ENCODE measurements around the gene MCIDAS. TPM values are rescaled to one million over a fixed set of nuclear protein-coding genes. Genes with fewer than 3 reads are reported as not detected.

The MCIDAS gene
- total RNA-seq, result under 0.01 TPM in 2 replicates

DNA sequence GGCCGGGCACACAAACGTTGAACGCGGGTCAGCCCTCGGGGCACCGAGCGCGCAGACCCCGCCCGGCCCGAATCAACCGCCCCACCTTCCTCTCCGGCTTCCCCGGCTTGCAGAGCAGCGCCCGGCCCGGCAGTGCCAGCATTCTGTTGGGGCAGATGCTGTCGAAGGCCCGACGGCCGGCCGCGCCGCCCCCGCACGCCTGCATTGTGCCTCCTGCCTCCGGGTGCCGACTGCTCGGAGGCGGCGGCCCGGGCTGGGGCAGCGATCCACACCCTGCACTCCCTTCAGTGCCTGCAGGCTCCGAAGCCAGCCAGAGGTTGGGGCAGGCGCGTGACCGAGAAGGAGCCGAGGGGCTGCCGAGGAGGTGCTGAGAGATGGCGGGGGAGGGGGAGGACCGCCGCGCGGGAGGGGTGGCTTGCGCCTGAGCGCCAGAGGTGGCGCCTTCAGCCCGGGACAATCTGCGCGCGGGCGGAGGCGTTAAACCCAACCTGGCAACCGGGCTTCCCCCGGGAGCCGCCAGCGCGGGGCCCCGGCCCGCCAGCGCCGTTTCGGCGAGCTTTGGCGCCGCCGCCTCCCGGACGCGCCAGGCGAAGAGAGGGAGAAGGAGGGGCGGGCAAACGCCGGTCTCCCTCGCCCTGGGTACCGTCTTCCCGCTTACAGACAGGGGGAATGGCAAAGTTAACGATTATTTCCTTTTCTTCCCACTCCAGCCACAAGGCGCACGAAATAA lies at the start of gene MCIDAS:
MCIDAS (minus strand) TSS at position 382 of the 730 bp plus-strand sequence; CDS start at position 205, 177 bp downstream.

DNA sequence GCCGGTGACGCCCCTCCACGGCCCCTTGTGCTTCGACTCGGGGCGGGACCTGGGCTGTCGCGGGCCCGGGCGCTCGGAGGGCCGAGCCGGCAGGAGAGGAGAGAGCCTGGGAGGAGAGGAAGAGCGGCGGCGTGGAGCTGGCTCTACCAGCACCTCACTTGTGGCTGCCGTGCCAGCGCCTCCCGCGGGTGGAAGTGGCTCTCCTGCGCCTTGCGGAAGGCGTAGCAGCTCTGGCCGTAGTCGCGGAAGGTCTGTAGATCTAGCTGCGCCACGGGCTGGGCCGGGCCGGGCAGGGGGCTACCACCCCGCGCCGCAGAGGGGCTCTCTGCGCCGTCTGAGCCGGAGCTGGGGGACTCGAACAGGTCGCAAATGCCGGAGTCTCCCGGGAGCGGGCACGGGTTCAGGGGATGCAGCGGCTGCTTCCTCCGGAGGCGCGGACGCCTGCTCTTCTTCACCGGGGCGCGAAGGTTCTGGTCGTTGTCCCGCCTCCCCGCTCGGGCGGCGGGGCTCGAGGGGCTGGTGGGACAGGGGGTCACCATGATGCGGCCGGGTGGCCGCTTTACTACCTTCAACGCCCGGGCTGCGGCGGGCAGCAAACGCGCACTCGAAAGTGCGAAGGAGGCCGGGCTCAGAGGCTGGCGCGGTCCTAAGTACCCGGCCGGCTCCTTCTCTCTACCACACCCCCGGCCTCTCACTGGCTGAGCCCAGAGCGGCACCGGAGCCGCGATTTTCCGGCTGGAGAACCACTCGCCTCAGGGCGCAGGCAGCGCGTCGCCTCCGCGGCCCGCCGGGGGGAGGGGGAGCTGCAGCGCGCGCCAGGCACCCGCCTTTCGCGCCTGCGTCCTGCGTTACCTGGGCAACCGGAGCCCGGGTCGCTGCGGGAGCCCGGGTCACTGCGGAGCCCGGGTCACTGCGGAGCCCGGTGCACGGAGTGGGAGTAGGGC lies 6.1 kb upstream of the MCIDAS start, which contains the start of gene CCNO:
CCNO (minus strand) TSS at position 624 of the 944 bp plus-strand sequence; CDS start at position 539, 85 bp downstream.

DNA sequence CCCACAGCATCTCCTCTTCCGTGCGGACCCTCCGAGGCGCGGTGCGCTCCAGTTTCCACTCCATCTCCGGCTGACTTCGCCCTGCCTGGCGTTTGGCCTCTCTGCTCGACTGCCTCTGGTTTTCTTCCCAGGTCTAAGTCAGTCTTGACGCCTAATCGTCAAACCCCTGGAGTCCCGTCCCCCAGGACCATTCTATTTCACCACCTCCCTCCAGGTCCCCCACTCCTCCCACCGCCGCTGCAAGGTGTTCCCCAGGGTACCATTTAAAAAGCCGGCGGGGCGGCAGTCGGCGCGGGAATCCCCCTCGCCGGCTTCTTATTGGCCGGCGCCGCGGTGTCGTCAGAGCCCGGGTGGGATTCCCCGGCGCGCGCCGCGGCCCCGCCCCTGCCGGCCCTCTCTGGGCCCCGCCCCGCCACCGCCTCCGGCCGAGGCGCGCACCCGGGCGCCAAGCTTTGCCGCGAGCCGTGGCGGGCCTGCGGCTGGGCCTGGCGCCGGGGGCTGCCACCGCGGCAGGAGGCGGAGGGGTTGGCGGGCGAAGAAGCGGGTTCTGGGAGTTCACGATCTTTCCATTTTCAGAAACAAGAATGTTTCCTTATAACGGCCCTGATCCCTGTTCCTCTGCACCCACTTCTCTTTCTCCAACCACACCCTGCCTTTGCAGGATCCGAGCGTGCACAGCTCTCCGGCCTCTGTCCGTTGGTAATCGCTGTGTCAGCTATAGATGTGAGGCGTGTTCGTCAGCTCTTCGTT lies 54.0 kb downstream of the MCIDAS start, which contains the start of gene CDC20B:
CDC20B (minus strand) TSS at position 241 of the 750 bp plus-strand sequence; CDS start at position 64, 177 bp downstream.

Other genes starting within 250 kb of the MCIDAS start
- 214 and 325 TPM in 2 replicates for gene ESM1, start 241.7 kb downstream of the MCIDAS start, total RNA-seq
- gene GZMK, start 203.1 kb downstream of the MCIDAS start, total RNA-seq, result not detected in 2 replicates
- gene GZMA, start 124.7 kb downstream of the MCIDAS start, total RNA-seq, result 0.54 TPM in 1 of 2 replicates, not detected in the other
- 36.8 and 42.2 TPM in 2 replicates for gene GPX8, start 67.1 kb downstream of the MCIDAS start, total RNA-seq
- gene CDC20B, start 54.1 kb downstream of the MCIDAS start, total RNA-seq, result not detected in 2 replicates
- gene CCNO, start 6.3 kb upstream of the MCIDAS start, total RNA-seq, result 0.09 and 0.45 TPM in 2 replicates
- 26.3 and 30.7 TPM in 2 replicates for gene DHX29, start 80.4 kb upstream of the MCIDAS start, total RNA-seq
- gene MTREX, start 80.7 kb upstream of the MCIDAS start, total RNA-seq, result 114 TPM in 2 replicates